MCF 10A (cell line): ENCODE measurements around the gene ADIPOR1. TPM values are rescaled to one million over a fixed set of nuclear protein-coding genes. Genes with fewer than 3 reads are reported as not detected.
A peak's percentile ranks its signal among the peaks of the same experiment; 100 is the strongest.

Experiments
- BruUV-seq: library from RNA; stranded (reverse); fragments of 400-500 nt; replicated peaks from 2 replicates; lab custom pipeline; 2021; lab: Mats Ljungman, UMichigan
- CTCF ChIA-PET: fragments of 300-600 bp; sonication (Branson Sonifier 250); formaldehyde crosslinking; extraction: SDS; loops from one replicate; lab custom pipeline; 2021; ENCODE audit warnings: antibody characterized with exemption, inconsistent platforms; lab: Yijun Ruan, JAX
- POLR2A ChIA-PET: fragments of 300-600, 350-650 bp; sonication (Branson Sonifier 250); formaldehyde crosslinking; extraction: SDS; loops from one replicate; lab custom pipeline; 2020; ENCODE audit warnings: antibody characterized with exemption, inconsistent platforms; lab: Yijun Ruan, JAX
- DNase-seq: peaks from one replicate; pipeline ENCODE4 v3.0.0-alpha.2; 2018; ENCODE audit not compliant: unreplicated experiment
- H3K27ac Mint-ChIP-seq: one replicate; pipeline ENCODE4 v1.8.0; 2022; ENCODE audit warnings: mild to moderate bottlenecking, low read depth, mixed read lengths; ENCODE audit not compliant: unreplicated experiment
- H3K27me3 Mint-ChIP-seq: one replicate; pipeline ENCODE4 v1.8.0; 2022; ENCODE audit warnings: mixed read lengths; ENCODE audit not compliant: insufficient read depth, unreplicated experiment
- H3K36me3 Mint-ChIP-seq: one replicate; pipeline ENCODE4 v1.8.0; 2022; ENCODE audit warnings: mild to moderate bottlenecking, moderate library complexity, mixed read lengths; ENCODE audit not compliant: insufficient read depth, unreplicated experiment
- H3K4me1 Mint-ChIP-seq: one replicate; pipeline ENCODE4 v1.8.0; 2022; ENCODE audit warnings: mixed read lengths; ENCODE audit not compliant: insufficient read depth, unreplicated experiment
- H3K4me3 Mint-ChIP-seq: one replicate; pipeline ENCODE4 v1.8.0; 2022; ENCODE audit warnings: mild to moderate bottlenecking, moderate library complexity, mixed read lengths; ENCODE audit not compliant: unreplicated experiment
- H3K9me3 Mint-ChIP-seq: one replicate; pipeline ENCODE4 v1.8.0; 2022; ENCODE audit warnings: mixed read lengths; ENCODE audit not compliant: unreplicated experiment
- intact Hi-C: fragments of 100-400 bp; cut with micrococcal nuclease; formaldehyde crosslinking; loops from 2 replicates; pipeline ENCODE4 v1.14.1; 2022
- total RNA-seq: library from RNA; stranded (reverse); gene quantifications from 2 replicates; pipeline ENCODE4 v1.2.3, GENCODE V29; 2022
- TF ChIP-seq, protein P1 (sequence below): fragments of 200-600 bp; IDR thresholded peaks from one replicate; pipeline ENCODE4 v1.8.0; 2022; ENCODE audit warnings: antibody characterized with exemption, mild to moderate bottlenecking; ENCODE audit not compliant: unreplicated experiment

ADIPOR1 gene
- total RNA-seq, 1 experiment from 2014 or later, result 157 TPM

GRCh38 chr1:202998836-202999750, 41.0 kb upstream of the ADIPOR1 start:
- peaks cover 15% of the 10 kb centered on the region for H3K4me1 Mint-ChIP-seq
- intact Hi-C loops, result loop anchor here (1.0 to 2.0 kb wide), 5 partner anchors 73 to 280 kb away; no protein-coding TSS in a partner anchor
- BruUV-seq, result no TSS peak
- TF ChIP-seq, protein P1, sequence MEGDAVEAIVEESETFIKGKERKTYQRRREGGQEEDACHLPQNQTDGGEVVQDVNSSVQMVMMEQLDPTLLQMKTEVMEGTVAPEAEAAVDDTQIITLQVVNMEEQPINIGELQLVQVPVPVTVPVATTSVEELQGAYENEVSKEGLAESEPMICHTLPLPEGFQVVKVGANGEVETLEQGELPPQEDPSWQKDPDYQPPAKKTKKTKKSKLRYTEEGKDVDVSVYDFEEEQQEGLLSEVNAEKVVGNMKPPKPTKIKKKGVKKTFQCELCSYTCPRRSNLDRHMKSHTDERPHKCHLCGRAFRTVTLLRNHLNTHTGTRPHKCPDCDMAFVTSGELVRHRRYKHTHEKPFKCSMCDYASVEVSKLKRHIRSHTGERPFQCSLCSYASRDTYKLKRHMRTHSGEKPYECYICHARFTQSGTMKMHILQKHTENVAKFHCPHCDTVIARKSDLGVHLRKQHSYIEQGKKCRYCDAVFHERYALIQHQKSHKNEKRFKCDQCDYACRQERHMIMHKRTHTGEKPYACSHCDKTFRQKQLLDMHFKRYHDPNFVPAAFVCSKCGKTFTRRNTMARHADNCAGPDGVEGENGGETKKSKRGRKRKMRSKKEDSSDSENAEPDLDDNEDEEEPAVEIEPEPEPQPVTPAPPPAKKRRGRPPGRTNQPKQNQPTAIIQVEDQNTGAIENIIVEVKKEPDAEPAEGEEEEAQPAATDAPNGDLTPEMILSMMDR, result peak; percentile 96
- no peak overlapping the region for H3K4me3 Mint-ChIP-seq
- DNase-seq, result peak; percentile 85
- no peak overlapping the region for H3K27ac Mint-ChIP-seq
- H3K27me3 Mint-ChIP-seq, result peaks cover 45% of the 10 kb centered on the region
- peaks cover 6% of the 10 kb centered on the region for H3K36me3 Mint-ChIP-seq
- H3K9me3 Mint-ChIP-seq, result no peaks in the 10 kb centered on the region
- POLR2A ChIA-PET, result interaction anchor here (0.7 to 3.3 kb wide), 12 partner anchors 8 to 191 kb away, joined by 3 to 20 read pairs (median 6); partner anchors contain the start of genes CYB5R1, KDM5B, RABIF and TMEM183A
- CTCF ChIA-PET, result interaction anchor here (0.5 to 4.2 kb wide), 74 partner anchors 9 to 1414 kb away, joined by 3 to 54 read pairs (median 4); partner anchors contain the start of genes KLHL12 and TMEM183A

- H3K27me3 Mint-ChIP-seq, result peaks cover 70% of the 10 kb centered on the region
- no peak for DNase-seq
- TF ChIP-seq, protein P1, result no peak
- H3K4me3 Mint-ChIP-seq, result no peak overlapping the region
- ChIA-PET POLR2A (interaction anchor here (0.6 to 3.9 kb wide), 17 partner anchors 9 to 1422 kb away, joined by 3 to 48 read pairs (median 3); partner anchors contain the start of gene TMEM183A), CTCF (interaction anchor here (0.6 to 2.3 kb wide), 12 partner anchors 10 to 1202 kb away, joined by 3 to 12 read pairs (median 4); partner anchors contain the start of gene TMEM183A)
- peaks cover 6% of the 10 kb centered on the region for H3K36me3 Mint-ChIP-seq
- H3K4me1 Mint-ChIP-seq, result peaks cover 15% of the 10 kb centered on the region
- no peak overlapping the region for H3K27ac Mint-ChIP-seq
- H3K9me3 Mint-ChIP-seq, result peaks cover 9% of the 10 kb centered on the region
- BruUV-seq, result no TSS peak
- intact Hi-C loops, result no loop called here
Measured at GRCh38 chr1:202994756-202995155, 36.6 kb upstream of the ADIPOR1 start.

- peaks cover 9% of the 10 kb centered on the region for H3K4me1 Mint-ChIP-seq
- intact Hi-C loops, result no loop called here
- H3K9me3 Mint-ChIP-seq, result peaks cover 9% of the 10 kb centered on the region
- BruUV-seq, result no TSS peak
- no peak for DNase-seq
- ChIA-PET CTCF (interaction anchor here (0.6 to 6.6 kb wide), 8 partner anchors 8 to 272 kb away, joined by 3 to 52 read pairs (median 4); partner anchors contain the start of gene KLHL12), POLR2A (interaction anchor here (0.7 to 1.3 kb wide), 4 partner anchors 14 to 46 kb away, joined by 3 to 4 read pairs (median 3); no protein-coding TSS in a partner anchor)
- TF ChIP-seq, protein P1, result no peak
- no peak overlapping the region for H3K4me3 Mint-ChIP-seq
- H3K36me3 Mint-ChIP-seq, result no peaks in the 10 kb centered on the region
- H3K27ac Mint-ChIP-seq, result no peak overlapping the region
- H3K27me3 Mint-ChIP-seq, result peaks cover 64% of the 10 kb centered on the region
Measured at GRCh38 chr1:202991112-202991511, 33.0 kb upstream of the ADIPOR1 start.
